Measurements from ENCODE around the gene GBE1. TPM values are rescaled to one million over a fixed set of nuclear protein-coding genes. Genes with fewer than 3 reads are reported as not detected.

The GBE1 gene
- total and polyA plus RNA-seq, 9 of the 15 experiments (the other 6 are each of a cell fraction or from before 2014, with no cell fraction given), result 7.9 to 25.6 (median 13.1) TPM

DNA sequence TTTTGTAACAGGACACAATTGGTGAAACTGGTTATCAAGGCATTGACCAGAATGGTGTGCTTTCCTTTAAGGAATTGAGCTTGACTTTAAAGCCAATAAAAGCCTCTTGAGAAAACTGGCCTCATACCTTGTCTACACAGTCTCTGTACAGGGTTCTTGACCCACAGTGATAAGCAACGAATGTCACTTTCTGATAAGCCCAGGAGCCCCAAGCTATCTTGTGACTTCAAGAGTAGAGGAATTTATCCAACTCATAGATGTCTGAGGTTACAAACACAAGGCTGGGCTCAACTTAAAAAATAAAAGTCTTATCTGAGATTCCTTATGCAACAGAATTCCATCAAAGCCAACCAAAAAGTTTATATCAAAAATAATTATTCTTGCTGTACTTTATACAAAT lies 212.1 kb downstream of the GBE1 start:
- DNase-seq (ENCODE audit: extremely low read depth in 1 of 4, low spot score in 3 of 4), result peak; percentile 16 to 74 (median 24)
- ATAC-seq, result peak; percentile 71
- H4K20me1 ChIP-seq (replicated peaks; ENCODE audit: control insufficient read depth, insufficient read depth, low read length), result no peaks in the 10 kb centered on the region
- H3K36me3 ChIP-seq (ENCODE audit: control insufficient read depth, insufficient read depth, low read length), result no peaks in the 10 kb centered on the region
- H3K27ac ChIP-seq (ENCODE audit: extremely low read depth, low read depth, low read length), result no peak overlapping the region
- peaks cover 0 to 3% of the 10 kb centered on the region in 2 experiments; a peak in 2 of 5 replicates for H3K4me1 ChIP-seq (replicated peaks in 1 of 2; ENCODE audit: control insufficient read depth in 2 of 2, insufficient read depth in 2 of 2, low read length in 2 of 2)
- ChIA-PET CTCF (ENCODE audit: low intra/inter-chr PET ratio) (no interaction called here), POLR2A (no interaction called here)
- BruUV-seq (replicated peaks), result no TSS peak
- H3K79me2 ChIP-seq (ENCODE audit: control insufficient read depth, insufficient read depth, low read length), result no peaks in the 10 kb centered on the region
- no peak overlapping the region for H3K4me2 ChIP-seq (ENCODE audit: insufficient read depth, low read length)
- no peak overlapping the region for H2AFZ ChIP-seq (ENCODE audit: low read depth, low read length)
- in situ Hi-C loops (cut with MboI), result no loop called here
- no peaks in the 10 kb centered on the region for H3K9me1 ChIP-seq (ENCODE audit: control insufficient read depth, insufficient read depth, low read length)
- H3K4me3 ChIP-seq, result no peak overlapping the region
- no peaks in the 10 kb centered on the region for H3K27me3 ChIP-seq (ENCODE audit: control insufficient read depth in 2 of 2, insufficient read depth in 2 of 2, low read length in 2 of 2)
- FAIRE-seq, result no peak
- H3K9ac ChIP-seq (ENCODE audit: insufficient read depth in 1 of 2, low read depth in 2 of 2, low read length in 2 of 2), result no peak overlapping the region
- WGBS (ENCODE audit: insufficient coverage, low coverage, missing lambda C conversion rate), result 0% methylated on average over 1 of the region's 1 CpG
- intact Hi-C loops (cut with micrococcal nuclease), result no loop called here
- H3K9me3 ChIP-seq (replicated peaks; ENCODE audit: control insufficient read depth, insufficient read depth, low read depth, low read length), result no peaks in the 10 kb centered on the region
- TF ChIP-seq TAF7 (tag; IDR thresholded peaks at IDR 0.05) (no peak), KLF16 (IDR thresholded peaks at IDR 0.05) (peak; percentile 41; the same call in 1 of the 2 replicates), ZBED1 (IDR thresholded peaks at IDR 0.05) (no peak), NCOR1 (IDR thresholded peaks at IDR 0.05) (peak; percentile 78), FOXM1 (IDR thresholded peaks at IDR 0.05; ENCODE audit: low read depth) (peak; percentile 54), FOXM1 (CRISPR knock-in tag; IDR thresholded peaks at IDR 0.05; ENCODE audit: low read depth) (no peak), MYBL2 (IDR thresholded peaks at IDR 0.05; ENCODE audit: low read depth) (no peak), MYBL2 (CRISPR knock-in tag; IDR thresholded peaks at IDR 0.05; ENCODE audit: borderline replicate concordance) (no peak), RFX5 (IDR thresholded peaks at IDR 0.05; ENCODE audit: low read depth, low read length) (no peak), TEAD1 (CRISPR knock-in tag; IDR thresholded peaks at IDR 0.05) (0 out of 4 replicates have a peak, but pooled peaks of 1 of the 2 experiments have one; percentile 58), NFIC (IDR thresholded peaks at IDR 0.05) (no peak), TCFL5 (CRISPR knock-in tag; conservative IDR thresholded peaks at IDR 0.05) (no peak), MEIS2 (IDR thresholded peaks at IDR 0.05; ENCODE audit: partially characterized antibody) (peak; percentile 28), PTTG1 (tag; IDR thresholded peaks at IDR 0.05; ENCODE audit: low read depth) (no peak), SOX6 (IDR thresholded peaks at IDR 0.05) (peak; percentile 47), HMG20A (CRISPR knock-in tag; conservative IDR thresholded peaks at IDR 0.05) (no peak), HCFC1 (IDR thresholded peaks at IDR 0.05; ENCODE audit: low read depth, low read length) (no peak), ZNF584 (CRISPR knock-in tag; IDR thresholded peaks at IDR 0.05; ENCODE audit: low read depth) (no peak), THRAP3 (IDR thresholded peaks at IDR 0.05; ENCODE audit: borderline replicate concordance) (no peak), SMC3 (conservative IDR thresholded peaks at IDR 0.05; ENCODE audit: insufficient read depth, low read depth, low read length) (no peak), FOXP1 (CRISPR knock-in tag; IDR thresholded peaks at IDR 0.05) (no peak), FOXA3 (CRISPR knock-in tag; conservative IDR thresholded peaks at IDR 0.05 in 1 of 2, IDR thresholded peaks at IDR 0.05 in 1 of 2) (no peak)
- TF ChIP-seq, protein P1, sequence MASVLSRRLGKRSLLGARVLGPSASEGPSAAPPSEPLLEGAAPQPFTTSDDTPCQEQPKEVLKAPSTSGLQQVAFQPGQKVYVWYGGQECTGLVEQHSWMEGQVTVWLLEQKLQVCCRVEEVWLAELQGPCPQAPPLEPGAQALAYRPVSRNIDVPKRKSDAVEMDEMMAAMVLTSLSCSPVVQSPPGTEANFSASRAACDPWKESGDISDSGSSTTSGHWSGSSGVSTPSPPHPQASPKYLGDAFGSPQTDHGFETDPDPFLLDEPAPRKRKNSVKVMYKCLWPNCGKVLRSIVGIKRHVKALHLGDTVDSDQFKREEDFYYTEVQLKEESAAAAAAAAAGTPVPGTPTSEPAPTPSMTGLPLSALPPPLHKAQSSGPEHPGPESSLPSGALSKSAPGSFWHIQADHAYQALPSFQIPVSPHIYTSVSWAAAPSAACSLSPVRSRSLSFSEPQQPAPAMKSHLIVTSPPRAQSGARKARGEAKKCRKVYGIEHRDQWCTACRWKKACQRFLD (CRISPR knock-in tag; IDR thresholded peaks at IDR 0.05), result no peak
- TF ChIP-seq, protein P2, sequence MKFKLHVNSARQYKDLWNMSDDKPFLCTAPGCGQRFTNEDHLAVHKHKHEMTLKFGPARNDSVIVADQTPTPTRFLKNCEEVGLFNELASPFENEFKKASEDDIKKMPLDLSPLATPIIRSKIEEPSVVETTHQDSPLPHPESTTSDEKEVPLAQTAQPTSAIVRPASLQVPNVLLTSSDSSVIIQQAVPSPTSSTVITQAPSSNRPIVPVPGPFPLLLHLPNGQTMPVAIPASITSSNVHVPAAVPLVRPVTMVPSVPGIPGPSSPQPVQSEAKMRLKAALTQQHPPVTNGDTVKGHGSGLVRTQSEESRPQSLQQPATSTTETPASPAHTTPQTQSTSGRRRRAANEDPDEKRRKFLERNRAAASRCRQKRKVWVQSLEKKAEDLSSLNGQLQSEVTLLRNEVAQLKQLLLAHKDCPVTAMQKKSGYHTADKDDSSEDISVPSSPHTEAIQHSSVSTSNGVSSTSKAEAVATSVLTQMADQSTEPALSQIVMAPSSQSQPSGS (CRISPR knock-in tag; IDR thresholded peaks at IDR 0.05), result no peak
